Stimulated activated CD8-positive, alpha-beta memory T cell treated with anti-CD3 and anti-CD28 coated beads, Interleukin-15, amount 100 ng/mL, for 24 hours (primary cell): ENCODE data around the gene PHAF1.

Source experiments
- DNase-seq: peaks from one replicate; pipeline ENCODE4 v3.0.0-alpha.2; 2020; ENCODE audit warnings: low read depth

PHAF1 gene

GRCh38 chr16:67163999-67164558 lies 54.3 kb downstream of the PHAF1 start:
- DNase-seq = no peak

- no peak for DNase-seq
These were observed 54.9 kb downstream of the PHAF1 start, which contains the start of gene HSF4 for GRCh38 chr16:67164599-67165061. Gene HSF4 (plus strand): TSS chr16:67164745. CDS start chr16:67164812, 67 bp downstream.

GRCh38 chr16:67165121-67166078 lies 55.7 kb downstream of the PHAF1 start:
- no peak for DNase-seq

GRCh38 chr16:67166110-67166547 lies 56.4 kb downstream of the PHAF1 start:
- no peak for DNase-seq

GRCh38 chr16:67166598-67167168 lies 56.9 kb downstream of the PHAF1 start:
- no peak for DNase-seq

GRCh38 chr16:67167588-67167987 lies 57.8 kb downstream of the PHAF1 start:
- no peak for DNase-seq

GRCh38 chr16:67169011-67169451 lies 59.3 kb downstream of the PHAF1 start:
- DNase-seq = no peak

- no peak for DNase-seq
These were observed 60.0 kb downstream of the PHAF1 start for GRCh38 chr16:67169642-67170167.

GRCh38 chr16:67170168-67170948 lies 60.6 kb downstream of the PHAF1 start, which contains the start of gene NOL3:
Gene NOL3 (plus strand): TSS chr16:67170538.
- no peak for DNase-seq

- no peak for DNase-seq
These were observed 61.4 kb downstream of the PHAF1 start for GRCh38 chr16:67170949-67171649.

- DNase-seq = no peak
These were observed 63.6 kb downstream of the PHAF1 start for GRCh38 chr16:67173323-67173722.

- DNase-seq = no peak
These were observed 64.3 kb downstream of the PHAF1 start for GRCh38 chr16:67173808-67174705.

GRCh38 chr16:67174706-67175231 lies 65.0 kb downstream of the PHAF1 start:
- no peak for DNase-seq

GRCh38 chr16:67176662-67177061 lies 66.9 kb downstream of the PHAF1 start:
- no peak for DNase-seq

- DNase-seq = no peak
These were observed 68.3 kb downstream of the PHAF1 start for GRCh38 chr16:67177743-67178699.

GRCh38 chr16:67179421-67180080 lies 69.8 kb downstream of the PHAF1 start:
- DNase-seq = no peak

GRCh38 chr16:67180166-67180565 lies 70.4 kb downstream of the PHAF1 start:
- DNase-seq = no peak

GRCh38 chr16:67181346-67181745 lies 71.6 kb downstream of the PHAF1 start:
- DNase-seq = no peak
